Measurements from ENCODE around the gene SWSAP1.
"Not testable (repeated sequence)": the region's sequence is repeated elsewhere in the genome, so short reads cannot be mapped to it uniquely, and the experiment has no call there.

The SWSAP1 gene

DNA sequence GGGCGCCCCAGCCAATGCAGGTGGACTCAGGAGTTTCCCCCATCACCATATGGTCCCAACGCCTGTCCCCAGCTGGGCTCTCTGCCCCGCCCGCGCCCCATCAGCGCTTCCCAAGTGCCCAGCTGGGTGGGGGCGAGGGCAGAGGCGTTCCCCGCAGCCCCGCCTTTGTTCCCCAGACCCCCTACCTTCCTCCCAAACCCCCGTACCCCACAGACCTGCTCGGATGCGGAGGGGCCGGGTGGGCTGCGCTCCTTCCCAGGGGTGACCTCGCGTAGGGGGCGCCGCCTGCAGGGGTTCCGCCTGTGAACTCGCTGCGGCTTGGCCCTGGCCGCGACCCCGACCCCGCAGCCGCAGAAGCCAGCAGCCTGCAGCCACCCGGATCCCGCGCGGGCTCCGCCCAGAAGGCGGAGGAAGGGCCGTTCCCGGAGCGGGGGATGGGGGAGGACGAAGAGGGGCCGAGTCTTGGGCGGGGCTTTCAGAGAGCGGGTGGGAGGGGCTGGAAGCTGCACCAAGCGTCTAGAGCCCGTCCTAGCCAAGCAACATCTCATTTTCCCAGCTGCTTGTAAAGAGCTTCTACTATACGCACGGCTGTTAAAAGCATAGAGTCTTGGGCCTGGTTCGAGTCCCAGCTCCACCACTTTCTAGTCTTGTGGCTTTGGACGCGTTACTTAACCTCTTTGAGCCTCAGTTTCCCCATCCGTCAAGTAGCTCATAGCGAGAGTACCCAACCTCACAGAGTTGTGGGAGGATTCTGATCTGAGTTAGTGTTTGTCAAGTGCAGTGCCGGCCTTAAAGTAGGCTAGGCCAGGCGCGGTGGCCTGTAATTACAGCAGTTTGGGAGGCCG is 35.0 kb upstream of the SWSAP1 start, which contains the start of gene RAB3D:
Gene RAB3D (minus strand): TSS at position 404 of the 845 bp plus-strand sequence. CDS start 2,258 bp downstream, outside the sequence.
- DNase-seq (ENCODE audit: low read depth in 1 of 2, low spot score in 1 of 2), result peak; percentile 84 to 94
- in situ Hi-C loops (cut with HindIII; ENCODE audit: low pct_unique_long_range_greater_than_20kb, low sequenced_read_pairs), result no loop called here
- TF ChIP-seq JUND (IDR thresholded peaks at IDR 0.05; ENCODE audit: low read depth), result no peak

DNA sequence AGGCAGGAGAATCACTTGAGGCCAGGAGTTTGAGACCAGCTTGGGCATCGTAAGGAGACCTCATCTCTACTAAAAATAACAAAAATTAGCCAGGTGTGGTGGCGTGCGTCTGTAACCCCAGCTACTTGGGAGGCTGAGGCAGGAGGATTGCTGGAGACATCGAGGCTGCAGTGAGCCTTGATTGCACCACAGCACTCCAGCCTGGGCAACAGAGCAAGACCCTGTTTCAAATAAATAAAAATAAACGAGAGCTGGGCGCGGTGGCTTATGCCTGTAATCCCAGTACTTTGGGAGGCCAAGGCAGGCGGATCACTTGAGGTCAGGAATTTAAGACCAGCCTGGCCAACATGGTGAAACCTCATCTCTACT is 34.4 kb upstream of the SWSAP1 start:
- DNase-seq (ENCODE audit: low read depth in 1 of 2, low spot score in 1 of 2); in situ Hi-C loops (cut with HindIII; ENCODE audit: low pct_unique_long_range_greater_than_20kb, low sequenced_read_pairs): not testable (repeated sequence)

DNA sequence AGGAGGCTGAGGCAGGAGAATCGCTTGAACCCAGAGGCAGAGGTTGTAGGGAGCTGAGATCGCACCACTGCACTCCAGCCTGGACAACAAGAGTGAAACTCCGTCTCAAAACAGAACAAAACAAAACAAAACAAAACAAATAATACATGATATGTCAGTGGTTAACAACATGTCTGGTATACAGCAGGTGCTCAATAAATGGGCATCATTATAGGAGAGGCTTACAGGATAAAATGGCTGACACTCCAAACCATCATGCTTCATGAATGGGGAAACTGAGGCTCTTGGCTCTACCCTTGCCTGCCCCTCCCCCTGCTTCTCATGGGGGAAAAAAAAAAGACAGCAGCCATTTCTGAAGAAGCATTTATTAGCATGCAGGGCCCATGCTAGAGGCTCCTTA is 32.0 kb upstream of the SWSAP1 start:
- DNase-seq (ENCODE audit: low read depth in 1 of 2, low spot score in 1 of 2), result no peak
- no peak for TF ChIP-seq JUND (IDR thresholded peaks at IDR 0.05; ENCODE audit: low read depth)
- in situ Hi-C loops (cut with HindIII; ENCODE audit: low pct_unique_long_range_greater_than_20kb, low sequenced_read_pairs), result no loop called here

DNA sequence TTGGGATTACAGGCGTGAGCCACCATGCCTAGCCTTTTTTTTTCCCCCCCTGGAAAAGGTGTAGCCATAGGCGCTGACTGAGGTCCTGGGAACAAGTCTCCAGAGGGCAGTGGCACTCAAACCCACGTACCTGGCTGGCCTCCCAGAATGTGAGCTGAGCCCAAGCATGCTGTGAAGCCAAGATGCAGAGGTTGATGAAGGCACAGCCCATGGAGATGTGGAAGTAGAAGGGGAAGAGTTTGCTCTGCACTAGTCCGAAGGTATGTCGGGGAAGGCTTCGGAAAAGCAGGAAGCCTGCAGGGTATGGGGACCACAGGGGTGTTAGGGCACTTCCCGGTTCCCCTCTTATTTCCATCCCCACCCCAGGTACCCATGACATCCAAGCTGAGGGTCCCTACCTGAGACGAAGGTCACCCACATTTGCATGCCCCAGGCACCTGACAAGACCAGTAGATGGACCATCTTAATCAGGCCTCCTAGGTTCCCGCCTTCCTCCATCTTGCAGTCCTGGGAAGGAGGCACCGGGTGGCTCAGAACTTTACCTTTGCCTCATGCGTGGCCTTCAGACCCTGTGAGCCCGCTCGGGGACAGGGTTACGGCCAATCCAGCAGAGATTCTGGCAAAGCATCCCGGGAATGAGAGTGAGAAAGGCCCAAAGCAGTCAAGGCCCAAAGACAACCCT is 29.2 kb upstream of the SWSAP1 start:
- in situ Hi-C loops (cut with HindIII; ENCODE audit: low pct_unique_long_range_greater_than_20kb, low sequenced_read_pairs), result no loop called here
- TF ChIP-seq JUND (IDR thresholded peaks at IDR 0.05; ENCODE audit: low read depth), result no peak
- DNase-seq (ENCODE audit: low read depth in 1 of 2, low spot score in 1 of 2), result peak in 1 of 2 experiments; percentile 80

DNA sequence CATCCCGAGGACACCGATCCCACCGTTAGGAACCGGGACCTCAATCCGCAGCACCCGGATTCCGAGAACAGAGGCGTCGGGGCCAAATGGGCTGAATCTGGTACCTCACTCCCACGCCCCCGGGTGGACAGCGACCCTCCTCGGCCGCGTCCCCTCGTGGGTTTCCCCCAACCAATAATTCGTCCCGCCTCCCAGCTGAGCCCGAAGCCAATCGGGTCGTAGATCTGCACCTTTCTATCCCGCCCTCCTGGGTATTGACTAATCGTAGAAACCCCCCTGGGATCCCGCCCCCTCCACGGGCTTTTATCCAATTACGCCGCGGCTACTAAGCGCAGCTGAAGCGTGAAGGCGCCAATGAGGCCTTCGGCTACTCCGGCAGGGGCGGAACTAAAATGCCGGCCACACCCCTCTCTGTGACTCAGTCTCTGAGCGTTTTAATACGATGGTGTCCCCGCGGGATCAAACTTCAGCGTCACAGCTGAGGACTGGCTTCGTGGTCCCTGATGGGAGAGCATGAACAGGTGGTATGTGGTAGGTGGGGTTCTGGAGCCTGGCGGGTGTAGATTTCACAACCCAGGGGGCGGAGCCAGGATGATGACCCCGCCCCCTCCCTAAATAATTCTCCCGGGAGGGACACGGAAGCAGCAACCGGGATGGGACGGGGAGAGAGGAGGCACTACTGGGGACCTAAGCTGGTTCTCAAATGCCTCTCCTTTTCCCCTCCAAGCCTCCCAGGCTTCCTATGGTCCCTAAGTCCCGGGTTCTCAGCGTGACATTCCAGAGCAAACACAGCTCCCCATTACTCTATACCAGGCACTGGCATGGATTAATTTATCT is 28.1 kb upstream of the SWSAP1 start, which contains the start of the genes CCDC159 and TMEM205:
Gene CCDC159 (plus strand): TSS at position 416 of the 837 bp plus-strand sequence. CDS start 88 bp downstream, at position 504.
Gene TMEM205 (minus strand): TSS at position 165 of the 837 bp plus-strand sequence. CDS start 649 bp downstream, outside the sequence.
- TF ChIP-seq JUND (IDR thresholded peaks at IDR 0.05; ENCODE audit: low read depth), result no peak
- in situ Hi-C loops (cut with HindIII; ENCODE audit: low pct_unique_long_range_greater_than_20kb, low sequenced_read_pairs), result no loop called here
- DNase-seq (ENCODE audit: low read depth in 1 of 2, low spot score in 1 of 2), result peak; percentile 75 to 99

DNA sequence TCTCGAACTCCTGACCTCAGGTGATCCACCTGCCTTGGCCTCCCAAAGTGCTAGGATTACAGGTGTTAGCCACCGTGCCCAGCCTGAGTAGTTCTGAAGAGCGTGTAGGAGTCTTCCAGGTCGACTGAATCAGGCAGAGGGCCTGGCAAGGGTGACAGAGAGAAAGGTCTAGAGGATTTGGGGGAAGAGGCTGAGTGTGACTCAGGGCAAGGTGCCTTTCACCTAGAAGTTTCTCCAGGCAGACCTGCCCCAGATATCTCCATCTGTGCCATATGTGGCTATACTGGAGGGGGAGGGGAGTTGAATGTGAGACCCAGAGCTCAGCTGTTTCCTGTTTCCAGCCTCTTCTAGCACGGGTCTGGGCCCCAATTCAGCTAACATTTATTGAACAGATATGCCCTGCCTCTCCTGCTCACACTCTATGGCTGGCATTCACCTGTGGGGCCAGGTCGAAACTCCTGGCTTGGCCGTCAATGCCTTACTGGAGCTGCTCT is 26.9 kb upstream of the SWSAP1 start:
- in situ Hi-C loops (cut with HindIII; ENCODE audit: low pct_unique_long_range_greater_than_20kb, low sequenced_read_pairs), result no loop called here
- no peak for DNase-seq (ENCODE audit: low read depth in 1 of 2, low spot score in 1 of 2)
- TF ChIP-seq JUND (IDR thresholded peaks at IDR 0.05; ENCODE audit: low read depth), result no peak

DNA sequence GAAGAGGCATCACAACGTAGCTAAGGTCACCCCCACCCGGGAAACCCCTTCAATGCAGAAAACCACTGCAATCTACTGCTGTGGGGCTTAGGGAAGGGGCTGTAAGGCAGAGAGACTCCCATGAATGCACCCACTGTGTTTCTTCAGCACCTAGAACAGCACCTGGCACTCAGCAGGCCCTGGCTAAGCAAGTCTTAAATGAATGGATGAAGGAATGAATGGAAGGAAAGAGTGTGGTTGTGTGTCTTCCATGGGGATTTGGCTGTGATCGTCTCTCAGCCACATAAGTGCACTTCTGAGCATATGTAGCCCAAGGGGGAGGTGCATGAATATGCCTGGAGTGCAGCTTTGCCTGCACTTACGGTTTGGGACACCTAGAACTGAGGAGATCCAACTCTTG is 25.3 kb upstream of the SWSAP1 start:
- no peak for DNase-seq (ENCODE audit: low read depth in 1 of 2, low spot score in 1 of 2)
- no peak for TF ChIP-seq JUND (IDR thresholded peaks at IDR 0.05; ENCODE audit: low read depth)
- in situ Hi-C loops (cut with HindIII; ENCODE audit: low pct_unique_long_range_greater_than_20kb, low sequenced_read_pairs), result no loop called here

DNA sequence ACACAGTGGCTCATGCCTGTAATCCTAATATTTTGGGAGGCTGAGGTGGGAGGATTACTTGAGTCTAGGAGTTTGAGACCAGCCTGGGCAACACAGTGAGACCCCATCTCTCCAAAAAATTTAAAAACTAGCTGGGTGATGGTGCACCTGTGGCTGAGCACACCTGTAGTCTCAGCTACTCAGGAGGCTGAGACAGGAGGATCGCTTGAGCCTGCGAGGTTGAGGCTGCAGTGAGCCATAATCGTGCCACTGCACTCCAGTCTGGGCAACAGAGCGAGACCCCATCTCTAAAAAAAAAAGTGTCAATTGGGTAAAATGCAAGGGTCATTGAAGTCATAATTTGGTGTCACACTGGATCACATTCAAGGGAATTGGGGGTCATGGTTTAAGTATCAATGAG is 20.4 kb upstream of the SWSAP1 start:
- in situ Hi-C loops (cut with HindIII; ENCODE audit: low pct_unique_long_range_greater_than_20kb, low sequenced_read_pairs), result not testable (repeated sequence)

DNA sequence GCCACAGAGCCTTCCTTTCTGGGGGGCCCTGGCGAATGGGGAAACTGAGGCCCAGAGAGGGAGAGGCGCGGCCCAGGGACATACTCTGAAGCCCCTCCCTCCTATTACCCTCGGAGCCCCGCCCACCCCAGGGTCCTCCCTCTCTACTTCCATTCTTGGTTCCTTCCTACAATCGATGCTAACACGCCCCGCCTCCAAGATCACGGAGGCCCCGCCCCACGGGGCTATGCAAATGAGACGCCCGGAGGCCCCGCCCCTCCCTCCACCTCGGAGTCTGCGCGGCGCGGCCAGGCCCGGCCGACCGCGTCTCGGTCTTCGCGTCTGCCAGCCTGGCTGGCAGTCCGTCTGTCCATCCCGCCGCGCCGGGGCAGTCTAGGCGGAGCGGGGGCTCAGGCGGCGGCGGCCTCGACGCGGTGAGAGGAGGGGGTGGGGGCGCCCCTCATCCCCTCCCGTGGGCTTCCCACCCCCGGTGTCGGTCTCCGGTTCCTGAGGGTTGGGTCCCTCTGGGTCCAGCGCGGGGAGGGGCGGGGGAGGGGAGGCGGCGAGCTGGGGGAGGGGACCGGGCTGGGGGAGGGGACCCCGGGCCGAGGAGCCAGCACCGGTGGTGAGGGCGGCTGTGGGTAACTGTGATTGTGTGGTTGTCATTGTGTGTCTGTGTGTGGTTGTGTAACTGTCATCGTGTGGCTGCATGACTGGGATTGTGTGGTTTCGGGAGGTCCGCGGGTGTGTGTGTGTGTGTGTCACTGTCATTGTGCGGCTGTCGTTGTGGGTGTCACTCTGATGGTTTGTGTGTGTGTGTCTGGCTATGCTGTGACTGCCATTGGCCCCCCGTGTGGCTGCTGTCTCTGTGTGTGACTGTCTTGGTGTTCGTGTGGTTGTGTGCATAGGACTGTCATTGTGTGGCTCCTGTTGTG is 19.0 kb upstream of the SWSAP1 start, which contains the start of gene PLPPR2:
Gene PLPPR2 (plus strand): TSS at position 273 of the 914 bp plus-strand sequence. CDS start 2,242 bp downstream, outside the sequence.
- in situ Hi-C loops (cut with HindIII; ENCODE audit: low pct_unique_long_range_greater_than_20kb, low sequenced_read_pairs), result no loop called here
- TF ChIP-seq JUND (IDR thresholded peaks at IDR 0.05; ENCODE audit: low read depth), result no peak
- DNase-seq (ENCODE audit: low read depth in 1 of 2, low spot score in 1 of 2), result peak; percentile 86 to 93

More for the DNA sequence above, 20.4 kb upstream of the SWSAP1 start:
- not testable (repeated sequence) for DNase-seq (ENCODE audit: low read depth in 1 of 2, low spot score in 1 of 2)

DNA sequence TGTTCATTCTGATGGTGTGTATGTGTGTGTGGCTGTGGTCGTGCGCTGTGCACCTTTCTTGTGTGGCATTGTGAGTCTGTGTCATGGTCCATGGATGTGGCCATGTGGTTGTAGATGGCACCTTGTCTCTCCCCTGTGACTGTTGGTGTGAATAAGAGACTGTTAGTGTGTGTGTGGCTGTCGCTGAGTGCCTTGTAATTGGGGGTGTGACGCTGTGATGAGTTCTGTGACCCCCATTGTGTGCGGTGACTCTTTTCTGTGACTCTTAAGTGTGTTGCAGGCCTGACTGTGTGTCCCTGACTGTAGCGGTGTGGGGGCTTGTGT is 18.4 kb upstream of the SWSAP1 start:
- in situ Hi-C loops (cut with HindIII; ENCODE audit: low pct_unique_long_range_greater_than_20kb, low sequenced_read_pairs), result no loop called here
- TF ChIP-seq JUND (IDR thresholded peaks at IDR 0.05; ENCODE audit: low read depth), result no peak
- no peak for DNase-seq (ENCODE audit: low read depth in 1 of 2, low spot score in 1 of 2)

Data from T47D (cell line).